ENCODE results near the gene RNLS.

RNLS gene

DNA sequence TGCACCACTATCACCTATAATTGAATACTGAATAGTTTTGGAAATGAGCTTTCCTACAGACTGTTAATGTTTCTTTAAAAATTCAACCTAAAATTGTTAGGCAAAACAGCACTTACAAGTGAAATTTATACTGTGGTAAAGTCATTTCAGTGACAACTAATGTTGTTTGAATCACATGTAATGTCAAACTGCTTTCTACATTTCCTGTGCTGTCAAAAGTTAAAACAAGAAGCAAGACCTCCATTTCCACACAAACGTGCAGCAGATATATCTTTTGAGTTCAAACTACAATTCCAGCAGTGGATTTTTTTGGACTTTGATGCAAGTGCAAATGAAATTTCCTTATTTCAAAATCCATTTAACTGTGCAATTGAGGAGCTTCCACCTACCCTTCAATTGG lies 199.8 kb downstream of the RNLS start:
- H2AFZ ChIP-seq (ENCODE audit: low read length), result no peak overlapping the region
- H3K4me1 ChIP-seq (ENCODE audit: insufficient read depth, low read length, severe bottlenecking), result peaks cover 50% of the 10 kb centered on the region
- peaks cover 23% of the 10 kb centered on the region for H3K36me3 ChIP-seq (ENCODE audit: insufficient read depth, low read length)
- peaks cover 5% of the 10 kb centered on the region; the same call in 1 of the 2 replicates for H3K9me3 ChIP-seq (ENCODE audit: low read length)
- H3K27me3 ChIP-seq (ENCODE audit: insufficient read depth, low read length), result no peaks in the 10 kb centered on the region
- no peak overlapping the region for H3K9ac ChIP-seq (ENCODE audit: low read length)
- H3K4me3 ChIP-seq (ENCODE audit: low read depth, low read length, poor library complexity, severe bottlenecking), result no peak overlapping the region
- TF ChIP-seq EZH2 (IDR thresholded peaks at IDR 0.05; ENCODE audit: borderline replicate concordance, low read length), result no peak
- TF ChIP-seq, protein P1, sequence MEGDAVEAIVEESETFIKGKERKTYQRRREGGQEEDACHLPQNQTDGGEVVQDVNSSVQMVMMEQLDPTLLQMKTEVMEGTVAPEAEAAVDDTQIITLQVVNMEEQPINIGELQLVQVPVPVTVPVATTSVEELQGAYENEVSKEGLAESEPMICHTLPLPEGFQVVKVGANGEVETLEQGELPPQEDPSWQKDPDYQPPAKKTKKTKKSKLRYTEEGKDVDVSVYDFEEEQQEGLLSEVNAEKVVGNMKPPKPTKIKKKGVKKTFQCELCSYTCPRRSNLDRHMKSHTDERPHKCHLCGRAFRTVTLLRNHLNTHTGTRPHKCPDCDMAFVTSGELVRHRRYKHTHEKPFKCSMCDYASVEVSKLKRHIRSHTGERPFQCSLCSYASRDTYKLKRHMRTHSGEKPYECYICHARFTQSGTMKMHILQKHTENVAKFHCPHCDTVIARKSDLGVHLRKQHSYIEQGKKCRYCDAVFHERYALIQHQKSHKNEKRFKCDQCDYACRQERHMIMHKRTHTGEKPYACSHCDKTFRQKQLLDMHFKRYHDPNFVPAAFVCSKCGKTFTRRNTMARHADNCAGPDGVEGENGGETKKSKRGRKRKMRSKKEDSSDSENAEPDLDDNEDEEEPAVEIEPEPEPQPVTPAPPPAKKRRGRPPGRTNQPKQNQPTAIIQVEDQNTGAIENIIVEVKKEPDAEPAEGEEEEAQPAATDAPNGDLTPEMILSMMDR (IDR thresholded peaks at IDR 0.05; ENCODE audit: low read length), result no peak
- no peak overlapping the region for H3K4me2 ChIP-seq (ENCODE audit: low read length)
- H3K9me2 ChIP-seq (ENCODE audit: low read depth, low read length), result no peaks in the 10 kb centered on the region
- peaks cover 6% of the 10 kb centered on the region; the same call in 1 of the 2 replicates for H3F3A ChIP-seq (ENCODE audit: insufficient read depth, low read length)
- no peaks in the 10 kb centered on the region for H3K79me2 ChIP-seq (ENCODE audit: insufficient read depth, low read length)
- H4K20me1 ChIP-seq (ENCODE audit: insufficient read depth, low read length), result no peaks in the 10 kb centered on the region
- peak overlapping the region; percentile 100 for H3K27ac ChIP-seq (ENCODE audit: low read depth, low read length, poor library complexity, severe bottlenecking)

DNA sequence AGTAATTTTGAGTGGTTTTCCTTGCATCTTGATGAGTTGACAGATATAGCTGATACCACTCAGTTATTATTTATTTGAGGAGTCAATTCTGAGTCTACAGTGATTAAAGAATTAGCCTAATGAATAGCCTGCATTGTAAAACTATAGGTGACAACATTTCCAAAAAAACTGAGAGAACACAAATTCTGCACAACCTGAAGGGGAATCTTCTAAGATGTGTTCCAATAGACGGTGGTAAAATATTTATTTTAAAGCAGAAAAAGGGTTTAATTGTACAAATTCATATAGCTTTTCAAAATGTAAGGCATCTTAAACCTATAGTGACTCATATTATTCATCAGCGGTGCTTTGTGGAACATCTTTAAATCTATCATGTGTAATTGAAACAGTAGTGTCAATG lies 200.4 kb downstream of the RNLS start:
- TF ChIP-seq, protein P1 (IDR thresholded peaks at IDR 0.05; ENCODE audit: low read length), result no peak
- TF ChIP-seq EZH2 (IDR thresholded peaks at IDR 0.05; ENCODE audit: borderline replicate concordance, low read length), result no peak
- Histone ChIP-seq H3K27me3 (ENCODE audit: insufficient read depth, low read length) (no peaks in the 10 kb centered on the region), H3K79me2 (ENCODE audit: insufficient read depth, low read length) (no peaks in the 10 kb centered on the region), H3K9ac (ENCODE audit: low read length) (no peak overlapping the region), H3K36me3 (ENCODE audit: insufficient read depth, low read length) (peaks cover 23% of the 10 kb centered on the region), H3K9me2 (ENCODE audit: low read depth, low read length) (no peaks in the 10 kb centered on the region), H3K4me2 (ENCODE audit: low read length) (no peak overlapping the region), H3K4me1 (ENCODE audit: insufficient read depth, low read length, severe bottlenecking) (peaks cover 45% of the 10 kb centered on the region), H3K9me3 (ENCODE audit: low read length) (peaks cover 5% of the 10 kb centered on the region; the same call in 1 of the 2 replicates), H3F3A (ENCODE audit: insufficient read depth, low read length) (peaks cover 6% of the 10 kb centered on the region; the same call in 1 of the 2 replicates), H3K4me3 (ENCODE audit: low read depth, low read length, poor library complexity, severe bottlenecking) (no peak overlapping the region), H3K27ac (ENCODE audit: low read depth, low read length, poor library complexity, severe bottlenecking) (no peak overlapping the region), H2AFZ (ENCODE audit: low read length) (no peak overlapping the region), H4K20me1 (ENCODE audit: insufficient read depth, low read length) (no peaks in the 10 kb centered on the region)

DNA sequence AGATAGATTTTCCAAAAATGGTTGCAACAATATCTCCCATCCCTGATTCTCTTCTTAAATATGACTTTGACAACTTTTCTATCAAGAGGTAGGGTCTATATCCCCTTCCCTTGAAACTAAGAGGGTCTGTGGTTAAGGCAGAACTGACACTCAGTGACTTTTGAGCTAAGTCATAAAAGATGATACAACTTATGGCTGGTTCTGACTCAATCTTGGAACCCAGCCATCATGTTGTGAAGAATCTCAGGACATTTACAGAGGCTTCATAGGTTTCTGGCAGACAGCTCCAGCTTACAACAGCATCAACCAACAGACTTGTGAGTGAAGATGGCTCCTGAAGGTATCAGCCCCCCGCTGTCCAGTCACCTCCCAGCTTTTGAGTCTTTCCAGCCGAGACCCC lies 203.5 kb downstream of the RNLS start:
- Histone ChIP-seq H3K9ac (ENCODE audit: low read length) (no peak overlapping the region), H3K36me3 (ENCODE audit: insufficient read depth, low read length) (peaks cover 26% of the 10 kb centered on the region), H3K9me3 (ENCODE audit: low read length) (peaks cover 5% of the 10 kb centered on the region; the same call in 1 of the 2 replicates), H3K4me2 (ENCODE audit: low read length) (no peak overlapping the region), H3K79me2 (ENCODE audit: insufficient read depth, low read length) (no peaks in the 10 kb centered on the region), H3K27me3 (ENCODE audit: insufficient read depth, low read length) (no peaks in the 10 kb centered on the region), H3F3A (ENCODE audit: insufficient read depth, low read length) (no peaks in the 10 kb centered on the region), H4K20me1 (ENCODE audit: insufficient read depth, low read length) (no peaks in the 10 kb centered on the region), H3K4me1 (ENCODE audit: insufficient read depth, low read length, severe bottlenecking) (peaks cover 13% of the 10 kb centered on the region), H2AFZ (ENCODE audit: low read length) (no peak overlapping the region), H3K9me2 (ENCODE audit: low read depth, low read length) (no peaks in the 10 kb centered on the region), H3K27ac (ENCODE audit: low read depth, low read length, poor library complexity, severe bottlenecking) (no peak overlapping the region), H3K4me3 (ENCODE audit: low read depth, low read length, poor library complexity, severe bottlenecking) (no peak overlapping the region)
- TF ChIP-seq, protein P1 (IDR thresholded peaks at IDR 0.05; ENCODE audit: low read length), result no peak
- no peak for TF ChIP-seq EZH2 (IDR thresholded peaks at IDR 0.05; ENCODE audit: borderline replicate concordance, low read length)

Measured in OCI-LY1 (cell line).